ENCODE measurements around the gene ELFN1.

- no peak for TF ChIP-seq GATA2 (IDR thresholded peaks at IDR 0.05; ENCODE audit: low read depth, low read length)
- TF ChIP-seq GATA3 (IDR thresholded peaks at IDR 0.05; ENCODE audit: low read depth, low read length) = no peak
Measured at GRCh38 chr7:1737956-1738355, 67.9 kb downstream of the ELFN1 start.

Measured in SH-SY5Y (cell line).